ENCODE data around the gene PLTP. TPM values are rescaled to one million over a fixed set of nuclear protein-coding genes. Genes with fewer than 3 reads are reported as not detected.

Gene PLTP
- total and polyA plus RNA-seq, 2 of the 13 experiments (the other 11 are each of a cell fraction or from before 2014, with no cell fraction given) = 16.9 to 28.6 TPM

- no peak for TF ChIP-seq ZNF253 (CRISPR knock-in tag; IDR thresholded peaks at IDR 0.05; ENCODE audit: borderline replicate concordance)
- TF ChIP-seq FOSL2 (CRISPR knock-in tag; IDR thresholded peaks at IDR 0.05) = 0 out of 2 replicates have a peak, but pooled peaks have one; percentile 42
- 0 out of 2 replicates have a peak, but pooled peaks have one; percentile 89 for TF ChIP-seq WIZ (CRISPR knock-in tag; IDR thresholded peaks at IDR 0.05)
- TF ChIP-seq NAIF1 (CRISPR knock-in tag; IDR thresholded peaks at IDR 0.05; ENCODE audit: borderline replicate concordance) = no peak
- peak; percentile 26; the same call in 1 of the 2 replicates for TF ChIP-seq RFX1 (IDR thresholded peaks at IDR 0.05)
- TF ChIP-seq KAT8 (CRISPR knock-in tag; IDR thresholded peaks at IDR 0.05) = peak; percentile 99
- TF ChIP-seq NCOA5 (CRISPR knock-in tag; IDR thresholded peaks at IDR 0.05) = peak; percentile 37; the same call in 1 of the 2 replicates
- TF ChIP-seq SRSF1 (optimal IDR thresholded peaks at IDR 0.05; ENCODE audit: low read depth, low read length) = peak; percentile 17
- peak; percentile 71 for TF ChIP-seq ZNF274 (CRISPR knock-in tag; IDR thresholded peaks at IDR 0.05)
- peak; percentile 67; the same call in 1 of the 2 replicates for TF ChIP-seq MIER3 (CRISPR knock-in tag; IDR thresholded peaks at IDR 0.05; ENCODE audit: borderline replicate concordance)
- TF ChIP-seq TBP (CRISPR knock-in tag; IDR thresholded peaks at IDR 0.05) = no peak
- TF ChIP-seq ZBTB8A (CRISPR knock-in tag; IDR thresholded peaks at IDR 0.05; ENCODE audit: borderline replicate concordance, low read depth) = peak; percentile 75; the same call in 1 of the 2 replicates
- TF ChIP-seq GFI1 (CRISPR knock-in tag; IDR thresholded peaks at IDR 0.05; ENCODE audit: borderline replicate concordance) = peak; percentile 9; the same call in 1 of the 2 replicates
- TF ChIP-seq ZNF598 (CRISPR knock-in tag; IDR thresholded peaks at IDR 0.05; ENCODE audit: borderline replicate concordance) = peak; percentile 93
- TF ChIP-seq E2F1 (CRISPR knock-in tag; IDR thresholded peaks at IDR 0.05) = 0 out of 2 replicates have a peak, but pooled peaks have one; percentile 8
- 0 out of 2 replicates have a peak, but pooled peaks have one; percentile 37 for TF ChIP-seq FOXA3 (CRISPR knock-in tag; IDR thresholded peaks at IDR 0.05)
- TF ChIP-seq YY1 (IDR thresholded peaks at IDR 0.05; ENCODE audit: insufficient read depth, insufficient replicate concordance, low read depth, low read length) = peak; percentile 64
- TF ChIP-seq ZNF225 (CRISPR knock-in tag; IDR thresholded peaks at IDR 0.05) = peak; percentile 51; the same call in 1 of the 2 replicates
- TF ChIP-seq REL (CRISPR knock-in tag; conservative IDR thresholded peaks at IDR 0.05) = no peak
- peak; percentile 95 for TF ChIP-seq NR2C2 (CRISPR knock-in tag; IDR thresholded peaks at IDR 0.05; ENCODE audit: borderline replicate concordance)
- peak; percentile 79; the same call in 1 of the 2 replicates for TF ChIP-seq MIXL1 (CRISPR knock-in tag; IDR thresholded peaks at IDR 0.05)
- no peak for TF ChIP-seq CCDC6 (CRISPR knock-in tag; IDR thresholded peaks at IDR 0.05)
- no peak for TF ChIP-seq JUN (CRISPR knock-in tag; IDR thresholded peaks at IDR 0.05)
- TF ChIP-seq TRIM24 (CRISPR knock-in tag; IDR thresholded peaks at IDR 0.05) = no peak
- TF ChIP-seq IRF2 (CRISPR knock-in tag; IDR thresholded peaks at IDR 0.05) = peak; percentile 37
- no peak for TF ChIP-seq ZBTB3 (CRISPR knock-in tag; IDR thresholded peaks at IDR 0.05; ENCODE audit: borderline replicate concordance, low read depth)
- peak; percentile 71; the same call in 1 of the 2 replicates for TF ChIP-seq TOPORS (CRISPR knock-in tag; IDR thresholded peaks at IDR 0.05)
- TF ChIP-seq ZBTB14 (CRISPR knock-in tag; IDR thresholded peaks at IDR 0.05) = no peak
- TF ChIP-seq MED8 (CRISPR knock-in tag; IDR thresholded peaks at IDR 0.05; ENCODE audit: insufficient replicate concordance) = peak; percentile 83
- TF ChIP-seq ZNF567 (CRISPR knock-in tag; IDR thresholded peaks at IDR 0.05; ENCODE audit: borderline replicate concordance) = peak; percentile 67; the same call in 1 of the 2 replicates
Observed at GRCh38 chr20:45857114-45857881, 54.7 kb downstream of the PLTP start, which contains the start of the genes ACOT8 and ZSWIM3 (continued).

Data from HepG2 (cell line).